G401 (cell line): ENCODE measurements around the gene PDE1C. TPM values are rescaled to one million over a fixed set of nuclear protein-coding genes. Genes with fewer than 3 reads are reported as not detected.
A peak's percentile ranks its signal among the peaks of the same experiment; 100 is the strongest.

Source experiments
- DNase-seq: peaks from one replicate; pipeline ENCODE4 v3.0.0-alpha.2; 2015; ENCODE audit warnings: low spot score
- in situ Hi-C: cut with HindIII; loops from 2 replicates; pipeline ENCODE4 v1.10.0; 2016; ENCODE audit warnings: low sequenced_read_pairs, mixed read lengths
- total RNA-seq: library from RNA; depleted of rRNA; stranded (reverse); fragments of >200 nt; shearing (Covaris generic); gene quantifications from 2 replicates; pipeline ENCODE4 v1.2.3, GENCODE V29; 2014

The PDE1C gene
- total RNA-seq, 1 experiment from 2014 or later: not detected

- in situ Hi-C loops: no loop called here
- no peak for DNase-seq
Observed at GRCh38 chr7:31825576-31825975, 244.6 kb downstream of the PDE1C start.

- no peak for DNase-seq
- in situ Hi-C loops: no loop called here
Observed at GRCh38 chr7:31819031-31819430, 251.2 kb downstream of the PDE1C start.

- in situ Hi-C loops: no loop called here
- no peak for DNase-seq
Observed at GRCh38 chr7:31816810-31817209, 253.4 kb downstream of the PDE1C start.

- in situ Hi-C loops: no loop called here
- no peak for DNase-seq
Observed at GRCh38 chr7:31815796-31816195, 254.4 kb downstream of the PDE1C start.

- in situ Hi-C loops: no loop called here
- DNase-seq: no peak
Observed at GRCh38 chr7:31814187-31814586, 256.0 kb downstream of the PDE1C start.

- in situ Hi-C loops: no loop called here
- no peak for DNase-seq
Observed at GRCh38 chr7:31811650-31812461, 258.4 kb downstream of the PDE1C start.

GRCh38 chr7:31805209-31805818 is 264.9 kb downstream of the PDE1C start:
- in situ Hi-C loops: no loop called here
- no peak for DNase-seq

GRCh38 chr7:31796375-31796774 is 273.8 kb downstream of the PDE1C start:
- in situ Hi-C loops: no loop called here

GRCh38 chr7:31794851-31795344 is 275.3 kb downstream of the PDE1C start:
- in situ Hi-C loops: no loop called here
- no peak for DNase-seq

More at GRCh38 chr7:31796375-31796774, 273.8 kb downstream of the PDE1C start:
- DNase-seq: no peak

- DNase-seq: no peak
- in situ Hi-C loops: no loop called here
Observed at GRCh38 chr7:31791881-31792280, 278.3 kb downstream of the PDE1C start.

GRCh38 chr7:31788883-31789680 is 281.1 kb downstream of the PDE1C start:
- no peak for DNase-seq
- in situ Hi-C loops: no loop called here

- no peak for DNase-seq
- in situ Hi-C loops: no loop called here
Observed at GRCh38 chr7:31788445-31788844, 281.8 kb downstream of the PDE1C start.

GRCh38 chr7:31786326-31786725 is 283.9 kb downstream of the PDE1C start:
- in situ Hi-C loops: no loop called here
- no peak for DNase-seq

GRCh38 chr7:31785101-31785500 is 285.1 kb downstream of the PDE1C start:
- in situ Hi-C loops: no loop called here
- DNase-seq: peak; percentile 85

- DNase-seq: no peak
- in situ Hi-C loops: no loop called here
Observed at GRCh38 chr7:31783221-31783620, 287.0 kb downstream of the PDE1C start.

- in situ Hi-C loops: no loop called here
- peak; percentile 38 for DNase-seq
Observed at GRCh38 chr7:31782411-31782991, 287.7 kb downstream of the PDE1C start.

GRCh38 chr7:31778296-31778695 is 291.9 kb downstream of the PDE1C start:
- in situ Hi-C loops: no loop called here
- no peak for DNase-seq

GRCh38 chr7:31776616-31777015 is 293.6 kb downstream of the PDE1C start:
- DNase-seq: no peak
- in situ Hi-C loops: no loop called here

- no peak for DNase-seq
- in situ Hi-C loops: no loop called here
Observed at GRCh38 chr7:31775556-31775955, 294.7 kb downstream of the PDE1C start.
